ENCODE measurements around the gene OTOA.

GRCh38 chr16:21722771-21723455, 59.1 kb downstream of the OTOA start:
- no peak for TF ChIP-seq CTCF (IDR thresholded peaks at IDR 0.05)
- TF ChIP-seq POLR2A (IDR thresholded peaks at IDR 0.05) = no peak
